CD4-positive, alpha-beta T cell treated with Interleukin-10 for 1 hour (primary cell): ENCODE measurements around the gene MALRD1.

Experiments used
- DNase-seq: peaks from one replicate; pipeline ENCODE4 v3.0.0-alpha.2; 2020

Gene MALRD1

DNA sequence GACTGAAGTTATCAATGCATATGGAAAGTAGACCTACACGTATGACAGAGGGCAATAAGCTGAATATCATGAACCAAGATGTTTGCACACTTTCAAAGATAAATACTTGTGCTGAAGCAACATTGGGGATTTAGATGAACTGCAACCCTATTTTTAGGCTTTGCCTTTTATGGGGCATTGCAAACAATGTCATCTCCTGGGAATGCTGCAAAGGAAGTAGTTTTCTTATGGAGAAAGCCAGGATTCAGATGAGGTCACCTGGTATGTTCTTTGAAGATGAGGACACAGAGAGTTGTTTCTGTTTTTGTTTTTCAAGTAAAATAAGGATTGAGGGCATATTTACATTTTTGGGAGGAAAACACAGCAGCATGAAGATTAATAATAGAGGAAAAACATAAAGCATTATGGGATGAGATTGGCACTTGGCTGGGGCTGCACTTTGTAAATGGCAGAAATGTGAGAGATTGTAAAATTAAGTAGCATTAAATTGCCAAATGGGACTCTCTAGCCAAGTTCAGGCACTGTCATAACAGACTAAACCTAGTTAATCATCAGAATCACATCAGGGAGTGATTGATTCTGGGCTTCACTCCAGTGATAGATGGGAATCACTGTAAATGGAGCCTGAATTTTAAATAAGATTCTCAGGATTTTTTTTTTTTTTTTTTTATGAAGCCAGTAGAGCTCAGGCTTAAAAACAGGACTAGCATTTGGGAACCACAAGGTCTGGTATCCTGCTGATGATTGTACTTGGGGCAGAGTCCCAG lies 63.1 kb downstream of the MALRD1 start:
- no peak for DNase-seq

DNA sequence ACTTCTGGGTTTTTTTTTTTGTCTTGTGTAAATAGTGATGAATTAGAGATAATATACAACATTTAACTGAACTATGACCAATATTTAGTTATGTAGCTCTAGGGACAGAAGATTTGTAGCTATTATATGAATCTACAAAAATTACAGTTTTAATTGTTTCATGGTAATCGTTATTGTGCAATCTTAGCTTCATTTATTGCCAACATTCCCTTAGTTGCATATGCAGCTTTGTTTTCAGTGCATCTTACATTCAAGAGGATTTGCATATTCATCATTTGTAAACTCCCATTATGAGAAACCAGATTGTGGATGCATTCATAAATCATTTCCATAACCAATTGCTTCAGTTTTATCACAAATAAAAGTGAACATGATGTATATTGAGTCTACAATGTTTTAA lies 68.8 kb downstream of the MALRD1 start:
- no peak for DNase-seq

GRCh38 chr10:19119191-19119590 lies 70.6 kb downstream of the MALRD1 start:
- no peak for DNase-seq

DNA sequence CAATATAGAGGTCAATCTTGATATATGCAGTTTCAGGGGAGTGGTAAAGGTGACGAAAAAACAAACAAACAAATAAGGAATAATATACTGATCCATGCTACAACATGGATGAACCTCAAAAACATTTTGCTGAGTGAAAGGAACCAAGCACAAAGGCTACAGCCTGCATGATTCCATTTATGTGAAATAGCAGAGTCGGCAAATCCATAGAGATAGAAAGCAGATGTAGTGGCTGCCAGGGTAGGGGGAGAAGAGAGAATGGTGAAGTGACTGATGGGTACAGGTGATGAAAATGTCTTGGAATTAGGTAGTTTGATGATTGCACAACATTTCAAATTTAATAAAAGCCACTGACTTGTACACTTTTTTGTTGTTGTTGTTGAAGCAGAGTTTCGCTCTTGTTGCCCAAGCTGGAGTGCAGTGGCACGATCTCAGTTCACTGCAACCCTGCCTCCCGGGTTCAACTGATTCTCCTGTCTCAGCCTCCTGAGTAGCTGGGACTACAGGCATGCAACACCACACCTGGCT lies 71.8 kb downstream of the MALRD1 start:
- DNase-seq: no peak

DNA sequence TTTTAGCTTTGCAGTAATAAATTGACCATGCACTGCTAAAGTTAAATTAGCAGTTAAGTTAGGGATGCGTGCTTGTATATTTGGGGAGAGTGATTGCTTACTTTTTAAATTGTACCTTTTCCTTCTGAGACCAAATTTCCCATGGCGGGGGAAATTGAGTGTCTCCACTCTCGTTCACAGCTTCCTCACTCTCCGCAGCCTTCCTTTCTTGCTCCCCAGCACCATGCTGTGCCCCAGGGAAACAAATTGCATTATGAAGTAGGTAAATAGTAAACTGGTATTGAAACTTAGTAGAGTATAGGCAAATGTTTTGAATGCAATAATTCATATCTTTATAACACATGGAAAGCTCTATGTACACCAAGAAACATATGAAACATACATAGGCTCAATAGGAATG lies 85.4 kb downstream of the MALRD1 start:
- no peak for DNase-seq

- no peak for DNase-seq
Measured at GRCh38 chr10:19142967-19143366, 94.4 kb downstream of the MALRD1 start.

- no peak for DNase-seq
Measured at GRCh38 chr10:19144206-19144605, 95.6 kb downstream of the MALRD1 start.

- no peak for DNase-seq
Measured at GRCh38 chr10:19154375-19154774, 105.8 kb downstream of the MALRD1 start.

DNA sequence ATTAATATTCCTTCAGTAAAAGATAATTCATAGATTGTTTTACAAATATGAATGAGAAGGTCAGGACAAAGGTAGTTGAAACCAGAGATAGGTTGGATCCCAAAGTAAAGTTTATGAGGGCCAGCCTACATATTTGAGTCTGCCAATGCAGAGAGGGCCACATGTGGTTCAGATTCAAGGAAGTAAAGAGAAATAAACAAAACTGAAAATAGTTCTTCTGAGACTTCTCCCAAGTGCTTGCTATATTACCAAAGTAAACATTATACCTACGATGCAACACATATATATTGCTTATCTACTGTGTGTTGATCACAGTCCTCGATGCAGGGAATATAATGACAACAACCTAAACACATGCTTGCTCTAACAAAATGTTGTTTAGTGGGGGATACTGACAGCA lies 109.8 kb downstream of the MALRD1 start:
- no peak for DNase-seq

DNA sequence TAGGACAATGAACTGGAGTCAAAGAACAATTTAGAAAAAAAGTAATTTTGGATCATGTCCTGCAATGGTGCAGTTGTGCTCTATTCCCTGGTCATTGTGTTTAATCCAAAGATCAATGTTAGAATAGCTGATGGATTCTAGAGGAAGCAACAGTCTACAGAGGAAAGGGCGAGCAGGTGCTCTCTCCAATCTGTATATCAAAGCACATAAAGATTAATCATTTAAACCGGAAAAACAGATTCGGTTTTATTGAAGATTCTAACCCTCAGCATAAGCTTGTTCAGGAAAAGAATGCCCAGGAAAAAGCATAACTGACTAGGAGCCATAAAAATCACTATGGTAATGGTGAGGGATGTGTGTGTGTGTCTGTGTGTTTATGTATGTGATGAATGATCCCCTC lies 110.3 kb downstream of the MALRD1 start:
- no peak for DNase-seq

DNA sequence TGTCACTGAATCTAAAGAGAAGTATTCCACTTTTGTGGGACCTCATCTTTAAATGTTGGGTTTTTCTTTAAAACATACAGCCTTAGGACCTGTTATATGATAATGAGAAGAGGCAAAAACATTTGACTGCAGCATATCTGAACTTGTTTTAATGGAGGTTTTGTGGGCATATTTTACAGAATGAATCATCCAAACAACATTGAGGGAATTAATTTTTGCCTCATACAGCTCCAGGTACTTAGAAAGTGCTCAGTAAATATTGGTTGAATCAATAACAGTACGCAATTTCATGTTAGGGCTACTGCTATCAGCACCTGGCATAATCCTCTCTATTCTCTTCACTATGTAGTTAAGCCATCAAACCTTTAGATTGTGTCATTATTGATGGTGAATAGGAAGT lies 115.9 kb downstream of the MALRD1 start:
- no peak for DNase-seq

DNA sequence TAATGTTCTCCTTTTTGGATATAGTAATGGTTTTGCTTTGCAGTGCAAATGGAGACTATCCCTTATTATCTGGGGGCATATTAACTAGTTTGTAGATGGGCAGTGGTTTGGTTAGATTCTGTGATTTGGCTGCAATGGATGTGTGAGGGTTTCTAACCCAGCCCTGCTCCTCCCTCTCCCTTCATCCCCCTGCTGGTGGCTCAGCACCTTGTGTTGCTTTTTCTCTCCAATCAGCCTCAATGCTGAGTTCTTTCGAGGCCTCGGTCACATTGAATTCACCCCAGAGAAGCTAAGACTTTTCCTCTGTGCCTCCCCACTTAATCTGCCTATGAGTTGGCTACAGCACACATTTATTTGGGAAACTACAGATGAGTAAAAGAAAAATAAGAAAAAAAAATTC lies 120.0 kb downstream of the MALRD1 start:
- no peak for DNase-seq

- no peak for DNase-seq
Measured at GRCh38 chr10:19169041-19169440, 120.4 kb downstream of the MALRD1 start.

DNA sequence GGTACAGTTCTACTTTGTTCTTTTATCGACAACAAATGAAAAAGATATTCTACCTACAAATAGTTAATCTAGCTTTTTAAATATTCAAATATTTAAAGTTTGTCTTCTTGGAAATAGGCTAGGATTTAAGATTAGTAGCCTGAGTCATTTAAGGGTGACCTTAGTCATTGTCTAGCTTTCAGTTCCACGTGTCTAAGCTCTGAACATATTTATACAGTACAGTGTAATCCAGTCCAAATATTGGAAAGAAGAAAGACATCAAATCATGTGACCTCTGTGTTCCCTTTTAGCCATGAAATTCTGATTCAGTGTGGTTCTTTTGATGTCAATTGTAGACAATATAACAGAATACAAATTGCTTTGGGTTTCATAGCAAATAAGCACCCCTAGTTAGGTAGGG lies 121.1 kb downstream of the MALRD1 start:
- no peak for DNase-seq

- DNase-seq: no peak
Measured at GRCh38 chr10:19178675-19179074, 130.1 kb downstream of the MALRD1 start.

DNA sequence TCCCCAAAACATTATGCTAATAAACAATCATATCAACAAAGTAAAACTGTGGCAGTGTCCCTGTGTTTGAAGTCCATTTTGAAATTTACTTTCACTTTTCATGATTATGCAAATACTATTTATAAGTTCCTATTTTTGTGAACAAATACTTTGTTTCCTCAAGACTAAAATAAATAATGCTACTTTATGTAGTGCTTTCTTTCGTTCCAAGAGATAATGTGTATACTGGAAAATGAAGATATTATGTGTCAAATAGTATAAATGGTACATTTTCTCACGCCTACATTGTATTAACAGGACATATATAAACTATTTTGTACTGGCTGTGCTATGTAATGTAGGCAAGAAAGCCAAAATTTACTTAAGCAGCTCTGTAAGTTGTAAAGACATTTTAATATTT lies 136.3 kb downstream of the MALRD1 start:
- DNase-seq: no peak

DNA sequence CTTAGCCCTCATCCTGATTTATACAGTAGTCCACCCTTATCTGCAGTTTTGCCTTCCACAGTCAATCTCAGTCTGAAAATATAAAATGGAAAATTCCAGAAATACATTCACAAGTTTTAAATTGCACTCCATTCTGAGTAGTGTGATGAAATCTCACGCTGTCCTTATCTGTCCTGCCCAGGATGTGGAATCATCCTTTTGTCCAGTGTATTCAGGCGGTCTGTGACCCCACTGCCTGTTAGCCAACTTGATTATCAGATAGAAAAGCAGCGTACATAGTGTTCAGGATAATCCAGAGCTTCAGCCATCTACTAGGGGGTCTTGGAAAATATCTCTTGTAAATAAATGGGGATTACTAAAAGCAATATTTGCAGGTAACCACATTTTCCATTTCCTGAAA lies 146.3 kb downstream of the MALRD1 start:
- DNase-seq: no peak

GRCh38 chr10:19195698-19196097 lies 147.1 kb downstream of the MALRD1 start:
- DNase-seq: no peak

DNA sequence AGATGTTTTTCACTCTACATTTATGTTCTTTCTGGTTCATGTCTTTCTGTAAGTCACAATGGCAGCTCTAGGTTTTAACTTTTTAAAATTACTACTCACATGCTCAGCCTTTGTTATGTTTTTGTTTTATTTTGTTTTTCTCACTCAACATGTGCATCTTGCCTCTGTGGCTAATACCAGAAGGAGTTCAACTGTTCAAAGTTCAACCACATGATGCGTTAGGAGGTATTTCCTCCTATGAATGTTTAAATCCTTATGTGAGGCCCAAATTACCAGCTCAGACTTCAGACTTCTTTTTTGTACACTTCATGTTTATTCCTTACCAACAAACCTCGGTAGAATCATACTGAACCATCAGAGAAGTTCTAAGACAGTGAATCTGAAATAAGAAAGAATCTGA lies 151.6 kb downstream of the MALRD1 start:
- no peak for DNase-seq

GRCh38 chr10:19204246-19204917 lies 155.8 kb downstream of the MALRD1 start:
- DNase-seq: no peak

- no peak for DNase-seq
Measured at GRCh38 chr10:19209319-19209718, 160.7 kb downstream of the MALRD1 start.

GRCh38 chr10:19212590-19212989 lies 164.0 kb downstream of the MALRD1 start:
- DNase-seq: no peak

DNA sequence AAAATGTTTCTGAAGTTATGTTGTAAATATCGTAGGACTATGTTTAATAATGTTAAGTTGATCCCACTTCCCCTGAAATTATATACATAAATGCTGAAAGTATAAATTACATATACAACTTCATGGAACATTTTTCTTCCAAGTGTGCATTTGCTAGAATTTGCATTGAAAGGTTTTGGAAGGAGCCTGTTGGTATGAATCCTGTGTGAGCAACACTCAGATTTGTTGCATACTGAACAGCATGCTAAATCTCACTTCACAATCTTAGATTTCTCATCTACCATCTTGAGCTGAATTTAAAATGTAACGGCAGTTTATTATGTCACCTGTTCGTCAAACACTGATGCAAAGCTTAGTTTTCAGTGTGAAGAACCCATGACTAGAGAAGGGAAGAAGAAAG lies 172.6 kb downstream of the MALRD1 start:
- no peak for DNase-seq

DNA sequence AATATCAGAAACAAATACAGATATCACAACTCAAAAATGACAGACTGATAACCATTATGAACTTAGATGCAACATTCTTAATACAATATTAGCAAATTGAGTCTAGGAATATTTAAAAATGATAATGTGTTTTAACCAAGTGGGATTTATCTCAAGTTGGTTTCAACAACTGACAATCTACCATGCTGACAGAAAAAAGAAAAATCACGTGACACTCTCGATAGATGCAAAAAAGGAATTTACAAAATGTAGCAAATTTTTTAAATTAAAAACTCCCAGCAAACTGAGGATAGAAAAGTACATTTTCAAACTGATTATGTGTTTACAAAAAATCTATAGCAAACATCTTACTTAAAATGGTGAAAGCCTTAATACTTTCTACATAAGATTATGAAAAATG lies 177.4 kb downstream of the MALRD1 start:
- no peak for DNase-seq

GRCh38 chr10:19231034-19231433 lies 182.4 kb downstream of the MALRD1 start:
- no peak for DNase-seq
